HG02852 (cell line): ENCODE measurements around the gene CNTNAP5.

Source experiments
- ATAC-seq: cut with Tn5 transposase; IDR thresholded peaks from one replicate; pipeline ENCODE4 v1.9.1; 2021; ENCODE audit warnings: mild to moderate bottlenecking, moderate library complexity; ENCODE audit not compliant: unreplicated experiment

CNTNAP5 gene

DNA sequence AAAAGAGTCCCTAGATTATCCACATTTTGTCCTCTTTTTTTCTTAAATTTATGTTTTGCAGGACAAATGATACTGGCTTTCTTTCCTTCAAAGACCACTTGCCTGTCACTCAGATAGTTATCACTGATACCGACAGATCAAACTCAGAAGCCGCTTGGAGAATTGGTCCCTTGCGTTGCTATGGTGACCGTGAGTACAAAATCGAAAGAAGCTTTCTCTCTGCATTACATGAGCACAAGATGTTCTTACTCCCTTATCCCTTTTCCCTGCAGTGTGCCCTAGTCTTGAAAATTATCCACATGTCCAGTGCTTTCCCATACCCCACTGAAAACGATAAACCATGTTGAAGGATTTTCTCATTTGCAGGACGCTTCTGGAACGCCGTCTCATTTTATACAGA is 738.5 kb downstream of the CNTNAP5 start:
- no peak for ATAC-seq

- no peak for ATAC-seq
Observed at GRCh38 chr2:124774781-124775180, 749.7 kb downstream of the CNTNAP5 start.

DNA sequence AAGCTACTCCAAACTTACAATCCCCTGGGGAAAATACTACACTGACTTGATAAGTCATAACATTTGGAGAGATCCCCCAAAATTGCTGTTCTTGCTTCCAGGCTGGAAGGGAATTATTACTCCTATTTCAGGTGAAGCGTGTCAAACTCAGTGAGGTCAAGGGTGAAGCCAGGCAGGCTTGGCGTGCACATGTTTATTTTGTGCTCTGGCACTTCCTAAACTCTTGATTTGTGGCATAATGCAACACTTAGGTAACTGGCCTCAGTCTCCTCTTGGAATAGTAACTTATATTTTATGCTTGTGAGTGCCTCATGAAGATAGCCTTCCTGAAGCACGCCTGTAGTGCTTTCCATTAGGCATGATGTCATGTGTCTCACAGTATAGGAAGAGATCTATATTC is 751.2 kb downstream of the CNTNAP5 start:
- ATAC-seq: no peak

GRCh38 chr2:124778076-124778475 is 753.0 kb downstream of the CNTNAP5 start:
- no peak for ATAC-seq

DNA sequence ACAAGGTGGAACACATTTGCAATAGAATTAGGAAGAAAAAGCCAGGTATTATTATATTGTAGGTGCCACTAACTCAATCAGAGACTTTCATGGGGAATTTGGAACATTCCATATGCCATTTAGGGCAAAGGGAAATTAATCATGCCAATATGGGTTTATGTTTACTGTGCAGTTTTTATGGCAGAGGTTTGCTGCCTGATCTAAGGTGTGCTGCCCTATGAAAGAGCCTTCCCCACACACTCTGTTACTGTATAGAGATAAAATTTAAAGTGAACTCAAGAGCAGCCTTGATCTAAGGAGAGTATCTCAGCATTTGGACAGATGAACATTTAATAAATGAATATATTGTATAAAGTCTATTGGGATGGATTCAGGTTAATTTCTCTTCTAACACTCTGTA is 771.6 kb downstream of the CNTNAP5 start:
- no peak for ATAC-seq

DNA sequence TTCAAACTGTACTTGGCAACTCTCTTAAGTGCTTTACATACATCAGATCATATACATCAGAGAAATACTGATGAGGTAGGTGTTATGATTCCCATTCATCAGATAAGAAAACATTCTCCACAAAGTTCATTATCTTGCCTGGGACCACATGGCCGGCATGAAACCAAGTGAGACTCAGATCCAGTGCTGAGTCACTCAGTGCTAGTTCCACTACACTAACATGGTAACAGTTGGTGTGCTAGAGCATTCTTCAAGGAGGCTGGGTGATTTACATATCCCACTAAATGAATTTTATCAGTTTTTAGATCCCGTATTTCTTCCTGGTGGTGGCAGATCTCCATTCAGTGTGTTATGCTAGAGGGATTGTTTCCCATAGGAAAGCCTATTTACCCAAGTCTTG is 772.0 kb downstream of the CNTNAP5 start:
- ATAC-seq: no peak

DNA sequence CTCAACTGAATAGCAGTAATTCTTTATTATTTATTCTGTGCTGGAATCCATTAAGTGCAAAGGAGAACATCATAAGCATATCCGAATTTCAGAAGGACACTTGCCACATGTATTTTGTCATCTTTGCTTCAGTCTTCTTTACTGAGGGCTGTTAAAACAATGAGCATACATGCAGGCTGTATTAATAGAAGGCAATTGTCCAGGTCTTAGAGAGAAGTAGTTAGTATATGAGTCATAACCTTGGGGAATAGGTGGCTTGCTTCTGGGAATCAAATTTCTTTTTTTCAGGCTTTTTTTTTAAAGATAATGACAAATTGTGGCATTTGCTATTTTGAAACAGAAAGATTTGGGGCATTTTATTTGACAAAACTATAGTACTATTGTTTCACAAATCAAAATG is 773.5 kb downstream of the CNTNAP5 start:
- no peak for ATAC-seq

DNA sequence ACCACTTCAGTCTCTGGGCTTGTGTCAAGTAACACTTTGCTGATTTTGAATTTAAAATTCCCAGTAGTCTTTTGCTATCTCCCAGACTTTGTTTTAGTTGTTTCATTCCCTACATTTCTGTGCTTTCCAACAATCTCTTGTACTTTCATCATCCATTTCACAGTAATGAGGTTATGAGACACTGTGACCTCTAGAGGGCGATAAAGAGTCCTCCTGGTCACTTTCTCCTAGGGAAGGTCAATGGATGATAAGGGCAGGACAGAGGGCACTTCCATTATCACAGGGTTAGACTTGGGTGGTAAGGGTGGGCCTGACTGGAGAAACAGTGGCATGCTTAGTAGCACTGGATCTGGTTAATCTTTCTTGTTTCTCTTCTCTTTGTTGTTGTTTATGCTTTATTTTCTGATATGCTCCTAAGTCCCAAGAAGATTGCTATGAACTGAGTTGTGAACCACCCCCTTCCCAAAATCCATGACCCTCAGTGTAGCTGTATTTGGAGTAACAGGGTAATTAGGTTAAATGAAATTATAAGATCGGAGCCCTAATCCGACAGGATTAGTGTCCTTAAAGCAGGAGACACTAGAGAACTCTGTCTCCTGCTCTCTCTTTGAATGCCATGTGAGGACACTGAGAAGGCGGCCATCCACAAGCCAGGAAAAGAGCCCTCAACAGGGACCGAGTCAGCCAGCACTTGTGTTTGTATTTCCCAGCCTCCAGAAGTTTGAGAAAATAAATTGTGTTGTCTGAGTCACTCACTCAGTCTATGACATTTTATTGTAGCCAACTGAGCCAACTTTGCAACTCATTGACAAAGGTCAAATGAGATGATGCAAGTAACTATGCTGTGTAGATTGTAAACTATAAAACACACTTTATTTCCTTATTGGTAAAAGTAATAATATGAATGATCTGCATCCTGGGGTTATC is 779.2 kb downstream of the CNTNAP5 start:
- no peak for ATAC-seq

DNA sequence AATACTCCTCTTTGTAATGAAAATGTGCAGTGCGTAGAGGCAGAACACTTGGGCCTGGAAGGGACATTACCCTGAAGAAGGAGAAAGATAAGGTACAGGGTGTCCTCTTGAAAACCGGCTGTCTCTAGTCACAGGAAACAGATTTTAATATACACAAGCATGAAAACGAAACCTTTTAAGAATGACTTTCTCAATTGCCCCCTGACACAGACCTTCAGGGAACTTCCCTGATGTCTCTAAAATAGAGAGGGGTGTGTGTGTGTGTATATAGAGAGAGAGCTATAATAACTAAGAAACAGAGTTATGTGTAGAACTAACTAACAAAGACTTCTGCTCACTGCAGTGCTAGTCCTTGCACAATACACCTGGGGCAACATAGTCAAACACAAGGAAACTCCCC is 780.0 kb downstream of the CNTNAP5 start:
- peak; percentile 92 for ATAC-seq

- ATAC-seq: no peak
Observed at GRCh38 chr2:124810132-124810531, 785.0 kb downstream of the CNTNAP5 start.

GRCh38 chr2:124814968-124815745 is 790.1 kb downstream of the CNTNAP5 start:
- ATAC-seq: no peak

- no peak for ATAC-seq
Observed at GRCh38 chr2:124816007-124816406, 790.9 kb downstream of the CNTNAP5 start.

- ATAC-seq: no peak
Observed at GRCh38 chr2:124822516-124822915, 797.4 kb downstream of the CNTNAP5 start.

DNA sequence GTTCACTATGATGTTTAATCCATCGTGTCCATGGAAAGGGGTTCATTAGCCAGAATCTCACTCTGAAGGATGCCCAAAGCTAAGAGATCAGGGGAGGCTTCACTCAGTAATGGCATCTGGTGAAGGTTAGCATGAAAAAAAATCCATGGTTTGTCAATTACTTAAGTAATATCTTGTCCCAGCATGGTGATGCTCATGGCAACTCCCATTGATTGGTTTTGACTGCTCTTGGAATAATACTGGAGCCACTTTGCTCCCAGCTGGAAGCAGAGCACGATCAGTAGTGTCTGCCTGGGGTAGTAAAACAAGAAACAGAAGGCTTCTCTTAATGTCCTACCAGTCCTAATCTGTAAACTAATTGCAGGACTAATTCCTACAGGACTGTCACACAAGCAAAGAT is 799.4 kb downstream of the CNTNAP5 start:
- no peak for ATAC-seq

DNA sequence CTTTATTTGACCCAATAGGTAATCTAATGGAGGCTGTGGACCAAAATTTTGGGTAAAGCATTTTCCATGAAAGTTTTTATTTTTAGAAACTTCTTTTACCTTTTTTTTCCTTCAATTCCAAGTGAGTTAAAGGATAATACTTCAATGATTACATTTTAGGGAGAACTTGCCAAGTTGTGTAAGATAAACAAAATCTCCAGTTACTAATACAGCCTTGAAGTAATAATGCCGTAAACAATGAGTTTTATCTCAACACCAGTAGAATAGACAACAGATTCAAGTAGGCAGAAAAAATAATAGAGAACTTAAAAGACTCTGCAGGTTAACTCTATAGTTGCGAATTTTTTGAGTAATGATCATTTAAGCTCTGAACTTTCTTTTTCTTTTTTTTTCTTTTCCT is 807.4 kb downstream of the CNTNAP5 start:
- ATAC-seq: no peak

GRCh38 chr2:124834331-124834730 is 809.2 kb downstream of the CNTNAP5 start:
- no peak for ATAC-seq

- ATAC-seq: no peak
Observed at GRCh38 chr2:124835331-124835730, 810.2 kb downstream of the CNTNAP5 start.

DNA sequence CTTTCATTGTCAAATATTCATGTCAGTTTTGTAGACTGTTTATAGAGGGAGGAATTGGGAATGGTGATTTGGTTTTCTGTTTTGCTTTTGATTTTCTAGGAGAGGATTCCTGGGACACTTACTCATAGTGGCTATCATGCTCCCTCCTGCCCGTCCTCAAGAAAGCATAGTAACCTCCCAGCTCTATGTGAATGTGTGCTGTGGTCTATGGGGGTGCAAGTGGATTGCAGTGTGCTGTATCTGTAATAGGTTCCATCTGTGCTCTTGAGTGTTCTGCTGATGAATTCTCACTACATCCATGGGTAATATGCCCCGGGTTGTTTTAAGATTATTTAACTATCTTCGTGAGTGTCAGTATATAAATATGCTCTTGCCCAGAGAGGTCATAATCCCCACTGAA is 811.3 kb downstream of the CNTNAP5 start:
- no peak for ATAC-seq

DNA sequence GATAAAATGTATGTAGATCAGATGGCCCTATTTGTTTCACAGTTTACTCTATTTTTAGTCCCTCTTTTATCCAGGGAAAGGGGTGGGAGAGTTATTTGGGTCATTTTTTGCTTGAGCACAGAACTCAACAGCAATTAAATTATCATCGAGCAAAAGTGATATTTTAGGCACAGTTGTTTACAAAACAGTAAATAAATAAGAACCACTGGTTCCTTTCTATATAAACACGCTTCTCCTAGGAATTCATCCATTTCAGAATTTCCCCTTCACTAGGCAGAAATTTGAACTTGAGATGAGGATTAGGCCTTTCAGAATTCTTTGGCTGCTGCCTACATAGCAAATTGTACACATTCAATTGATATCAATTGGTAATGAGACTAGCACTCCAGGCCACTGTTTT is 812.4 kb downstream of the CNTNAP5 start:
- no peak for ATAC-seq

DNA sequence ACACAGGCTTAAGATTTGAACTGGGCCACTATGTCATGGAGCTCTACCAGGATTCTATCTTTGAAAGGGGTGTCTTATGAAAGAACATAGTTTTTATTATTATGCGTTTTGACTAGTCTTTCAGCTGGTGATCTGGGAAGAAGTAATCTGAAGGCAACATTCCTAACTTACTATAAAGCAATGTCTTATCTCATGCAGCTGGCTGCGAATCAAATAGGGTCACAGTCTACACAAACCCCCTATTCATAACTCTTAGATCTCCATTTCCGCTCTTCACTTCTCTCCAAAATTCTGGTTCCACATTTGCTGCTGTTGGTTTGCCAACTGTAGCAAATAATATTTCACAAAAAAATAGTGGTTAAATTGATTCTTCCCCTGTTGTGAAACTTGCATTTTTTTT is 813.3 kb downstream of the CNTNAP5 start:
- no peak for ATAC-seq

GRCh38 chr2:124867247-124867646 is 842.2 kb downstream of the CNTNAP5 start:
- no peak for ATAC-seq

GRCh38 chr2:124874219-124874618 is 849.1 kb downstream of the CNTNAP5 start:
- no peak for ATAC-seq
